AG09319 (cell line): ENCODE measurements around the gene KCNG2.

Source experiments
- DNase-seq: peaks from one replicate; pipeline ENCODE4 v3.0.0-alpha.2; 2010; ENCODE audit warnings: low read depth; ENCODE audit errors: extremely low read depth
- CTCF ChIP-seq: IDR thresholded peaks from 2 replicates; pipeline ENCODE4 v1.5.1; 2011; ENCODE audit warnings: low read depth, mild to moderate bottlenecking, inconsistent platforms, low read length, moderate library complexity

The KCNG2 gene

GRCh38 chr18:79754022-79754761 is 43.5 kb upstream of the KCNG2 start:
- DNase-seq, result no peak
- TF ChIP-seq CTCF, result no peak

GRCh38 chr18:79754831-79755351 is 42.8 kb upstream of the KCNG2 start:
- TF ChIP-seq CTCF, result no peak
- no peak for DNase-seq

GRCh38 chr18:79755496-79756142 is 42.1 kb upstream of the KCNG2 start:
- DNase-seq, result no peak
- no peak for TF ChIP-seq CTCF

GRCh38 chr18:79756143-79756500 is 41.6 kb upstream of the KCNG2 start:
- no peak for TF ChIP-seq CTCF
- no peak for DNase-seq

GRCh38 chr18:79756826-79757225 is 40.9 kb upstream of the KCNG2 start:
- TF ChIP-seq CTCF, result no peak
- no peak for DNase-seq

GRCh38 chr18:79760348-79760747 is 37.4 kb upstream of the KCNG2 start:
- no peak for TF ChIP-seq CTCF
- no peak for DNase-seq

- TF ChIP-seq CTCF, result no peak
- DNase-seq, result no peak
These were observed 36.9 kb upstream of the KCNG2 start for GRCh38 chr18:79760881-79761280.
